GM19438 (cell line): ENCODE results near the gene GAB3.

Experiments used
- ATAC-seq: cut with Tn5 transposase; IDR thresholded peaks from one replicate; pipeline ENCODE4 v1.9.1; 2021; ENCODE audit warnings: low read depth; ENCODE audit not compliant: unreplicated experiment

GAB3 gene

GRCh38 chrX:154751669-154752271 lies 893 bp upstream of the GAB3 start:
- no peak for ATAC-seq

GRCh38 chrX:154751203-154751668 lies 359 bp upstream of the GAB3 start:
- ATAC-seq: peak; percentile 12

- ATAC-seq: no peak
Observed at GRCh38 chrX:154749856-154750255, 1.0 kb downstream of the GAB3 start.

DNA sequence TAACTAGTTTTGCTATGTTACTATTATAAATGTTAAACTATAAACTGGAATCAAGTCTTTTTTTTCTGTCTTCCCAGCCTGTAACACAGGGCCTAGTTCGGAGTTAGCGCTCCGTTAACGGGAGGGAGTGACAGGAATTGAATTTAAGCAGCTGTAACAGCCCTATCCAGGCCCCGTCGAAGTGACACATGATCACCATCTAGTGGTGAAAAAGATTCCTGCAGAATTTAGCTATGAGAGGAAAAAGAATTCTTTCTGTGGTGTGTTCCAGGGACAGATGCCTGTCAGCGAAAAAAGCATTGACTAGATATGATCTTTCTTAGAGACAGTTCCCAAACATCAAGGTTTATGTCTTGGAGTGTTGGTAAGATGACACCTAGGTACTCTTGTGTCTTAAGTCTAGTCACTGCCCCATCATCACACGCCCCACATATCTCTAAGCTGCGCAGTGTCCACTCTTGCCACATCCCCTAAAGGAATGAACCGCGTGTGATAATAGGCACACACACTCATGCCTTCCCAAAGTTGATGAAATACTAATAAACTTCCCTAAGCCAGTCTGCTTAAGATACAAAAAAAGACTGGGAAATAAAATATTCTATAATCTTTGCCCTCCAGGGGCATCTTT lies 2.1 kb downstream of the GAB3 start:
- no peak for ATAC-seq

GRCh38 chrX:154742613-154743012 lies 8.3 kb downstream of the GAB3 start:
- ATAC-seq: no peak

- no peak for ATAC-seq
Observed at GRCh38 chrX:154739952-154740465, 10.9 kb downstream of the GAB3 start.

- ATAC-seq: no peak
Observed at GRCh38 chrX:154738011-154738738, 12.7 kb downstream of the GAB3 start.

GRCh38 chrX:154737136-154737535 lies 13.7 kb downstream of the GAB3 start:
- no peak for ATAC-seq

DNA sequence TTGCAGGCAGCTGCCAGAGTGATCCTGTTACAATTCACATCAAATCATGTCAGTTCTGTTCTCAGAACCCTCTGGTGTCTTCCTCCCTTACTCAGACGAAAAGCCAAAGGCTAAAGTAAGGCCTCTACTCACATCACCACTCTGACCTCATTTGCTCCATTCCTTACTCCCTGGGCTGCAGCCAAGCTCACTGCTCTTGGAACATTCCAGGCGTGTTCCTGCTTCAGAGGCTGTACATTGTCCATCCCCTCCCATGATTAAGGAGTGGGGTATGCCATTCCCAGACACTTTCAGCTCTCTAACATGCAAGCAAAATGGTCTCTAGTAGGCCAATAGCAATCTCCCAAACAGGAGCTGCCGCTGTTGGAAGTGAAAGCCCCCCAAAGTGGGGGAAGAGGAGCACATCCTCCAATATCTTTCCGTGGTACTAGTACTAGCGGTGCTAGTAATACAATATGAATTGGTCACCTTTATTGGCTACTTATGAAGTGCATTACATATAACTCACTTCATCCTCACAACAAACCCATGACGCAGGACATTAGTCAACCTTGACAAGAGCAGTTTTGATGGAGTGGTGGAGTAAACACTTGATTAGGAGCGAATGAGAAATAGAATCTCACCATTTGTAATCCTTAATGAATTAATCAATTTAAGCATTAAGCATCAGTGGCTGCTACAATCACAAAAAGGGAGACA lies 15.0 kb downstream of the GAB3 start:
- ATAC-seq: no peak

GRCh38 chrX:154734061-154734781 lies 16.7 kb downstream of the GAB3 start:
- ATAC-seq: no peak

GRCh38 chrX:154733066-154733425 lies 17.8 kb downstream of the GAB3 start:
- ATAC-seq: no peak

DNA sequence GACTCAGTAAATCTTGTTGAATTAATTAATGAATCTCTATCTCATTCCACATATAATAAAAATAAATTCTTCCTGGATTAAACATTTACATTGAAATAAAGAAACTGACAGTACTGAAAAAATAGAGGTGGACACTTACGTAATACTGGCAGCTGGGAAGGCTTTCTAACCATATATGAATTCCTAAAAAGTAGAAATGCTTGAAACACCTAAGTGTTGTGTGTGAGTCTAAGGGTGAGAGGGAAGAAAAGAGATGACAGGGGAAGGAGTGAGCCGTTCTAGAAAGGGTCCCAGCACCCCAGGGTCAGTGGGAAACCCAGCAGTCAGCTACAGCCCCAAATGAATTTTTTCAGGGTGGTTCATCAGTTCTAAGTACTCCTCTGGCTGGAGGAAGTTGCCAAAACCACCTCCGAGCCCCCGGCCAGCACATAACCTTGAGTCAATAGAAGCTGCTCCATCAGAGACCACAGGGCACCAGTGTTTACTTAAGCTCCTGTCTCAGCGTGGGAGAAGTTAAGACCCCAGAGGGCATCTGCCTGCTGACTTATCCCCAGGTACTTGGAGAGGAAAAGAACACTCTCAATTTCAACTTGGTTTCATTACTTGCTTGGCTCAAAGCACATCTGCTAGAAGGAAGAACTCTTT lies 18.3 kb downstream of the GAB3 start:
- no peak for ATAC-seq

DNA sequence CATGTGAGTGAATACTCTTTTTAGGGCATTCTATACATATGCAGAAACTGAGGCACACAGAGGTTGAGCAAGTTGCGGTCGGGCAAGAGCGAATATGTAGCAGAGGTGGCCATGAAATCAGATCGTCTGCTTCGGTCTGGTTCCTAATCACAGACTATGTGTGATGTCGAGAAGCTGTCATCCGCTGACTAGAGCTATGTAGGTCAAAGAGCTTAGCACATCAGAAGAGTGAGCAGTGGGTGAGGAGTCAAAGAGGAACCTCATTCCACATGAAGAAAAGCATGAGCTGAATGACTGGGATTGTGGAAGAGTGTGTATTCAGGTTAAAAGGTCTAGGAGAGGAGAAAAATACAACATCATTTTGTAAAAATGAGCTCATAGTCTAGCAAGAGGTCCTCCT lies 19.0 kb downstream of the GAB3 start:
- no peak for ATAC-seq

DNA sequence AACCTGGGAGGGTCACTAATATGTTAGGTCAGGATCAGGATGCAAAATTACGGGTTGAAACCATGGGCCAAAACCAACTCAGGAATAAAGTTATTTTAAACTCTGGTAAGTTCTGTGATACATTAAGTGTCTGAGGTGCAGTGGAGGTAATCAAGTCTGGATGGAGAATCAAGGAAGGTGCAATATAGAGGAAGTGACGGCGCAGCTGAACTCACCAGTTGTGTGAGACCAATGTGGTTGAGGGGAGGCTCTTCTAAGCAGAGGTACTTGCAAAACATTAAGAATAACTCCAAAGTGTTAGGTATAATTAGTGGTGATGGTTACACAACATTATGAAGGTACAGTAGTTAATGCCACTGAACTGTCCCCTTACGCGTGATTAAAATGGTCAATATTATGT lies 19.7 kb downstream of the GAB3 start:
- ATAC-seq: no peak

DNA sequence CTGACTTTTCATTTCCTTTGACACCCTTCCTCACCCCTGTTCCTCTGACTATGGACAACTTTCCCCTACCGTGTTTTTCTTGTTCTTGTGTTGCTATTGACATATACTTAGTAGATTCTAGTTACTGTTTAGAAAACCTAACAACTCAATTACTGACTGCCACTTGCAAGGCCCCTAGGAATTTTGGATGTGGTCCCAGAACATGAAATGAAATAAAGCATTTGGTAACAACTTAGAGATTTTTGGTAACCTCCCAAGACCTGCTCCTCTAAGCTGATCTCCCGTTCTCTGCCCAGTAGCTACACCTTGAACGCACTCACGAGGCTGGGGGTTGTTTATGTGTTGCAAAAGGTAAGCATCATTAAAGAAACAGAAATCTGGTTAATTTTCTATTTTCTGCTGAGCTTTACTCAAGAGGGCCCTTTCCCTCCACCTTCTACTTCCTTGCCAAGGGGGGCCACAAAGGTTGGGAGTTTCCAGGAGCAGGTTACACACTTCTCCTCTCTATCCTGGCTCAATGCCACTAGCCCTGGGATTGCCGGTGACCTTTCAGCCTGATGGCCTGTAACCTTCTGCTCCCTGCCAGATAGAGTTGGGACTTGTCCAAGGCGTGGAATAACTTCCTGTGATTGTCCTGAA lies 20.5 kb downstream of the GAB3 start:
- no peak for ATAC-seq

GRCh38 chrX:154729439-154729838 lies 21.4 kb downstream of the GAB3 start:
- ATAC-seq: no peak

DNA sequence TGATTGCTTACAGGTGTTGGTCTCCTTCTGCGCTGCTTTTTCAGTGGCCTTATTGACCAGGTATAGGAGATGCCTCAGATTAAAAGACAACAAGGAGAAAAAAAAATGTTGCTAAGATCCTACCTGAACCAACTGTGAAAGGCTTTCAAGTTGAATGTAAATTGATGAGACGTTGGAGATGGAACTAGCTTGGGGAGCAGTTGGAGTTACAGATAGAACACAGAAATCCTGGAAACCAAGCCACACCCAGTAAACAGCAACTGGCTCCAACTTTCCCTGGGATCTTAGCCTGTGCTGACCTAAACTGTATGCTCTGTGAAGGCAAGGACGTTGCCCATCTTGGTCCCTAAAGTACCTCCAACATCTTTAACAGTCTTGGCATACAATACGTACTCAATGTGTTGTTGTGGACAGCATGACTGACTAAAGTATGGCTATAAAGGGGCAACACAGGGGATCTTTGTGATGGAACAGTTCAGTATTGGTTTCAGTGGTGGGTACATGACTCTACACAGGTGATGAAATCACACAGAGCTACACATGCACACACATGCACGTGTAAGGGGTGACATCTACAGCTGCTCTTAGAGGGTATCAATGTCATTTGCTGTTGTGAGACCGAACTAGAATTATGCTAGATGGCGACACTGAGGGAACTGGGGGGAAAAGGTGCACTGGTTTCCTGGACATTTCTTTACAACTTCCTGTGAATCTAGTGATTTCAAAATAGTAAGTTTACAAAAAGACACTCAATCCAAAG lies 22.3 kb downstream of the GAB3 start:
- ATAC-seq: no peak

GRCh38 chrX:154727871-154728270 lies 23.0 kb downstream of the GAB3 start:
- ATAC-seq: no peak

- ATAC-seq: no peak
Observed at GRCh38 chrX:154727418-154727817, 23.5 kb downstream of the GAB3 start.
